ENCODE data around the gene GALNTL6.

GALNTL6 gene

DNA sequence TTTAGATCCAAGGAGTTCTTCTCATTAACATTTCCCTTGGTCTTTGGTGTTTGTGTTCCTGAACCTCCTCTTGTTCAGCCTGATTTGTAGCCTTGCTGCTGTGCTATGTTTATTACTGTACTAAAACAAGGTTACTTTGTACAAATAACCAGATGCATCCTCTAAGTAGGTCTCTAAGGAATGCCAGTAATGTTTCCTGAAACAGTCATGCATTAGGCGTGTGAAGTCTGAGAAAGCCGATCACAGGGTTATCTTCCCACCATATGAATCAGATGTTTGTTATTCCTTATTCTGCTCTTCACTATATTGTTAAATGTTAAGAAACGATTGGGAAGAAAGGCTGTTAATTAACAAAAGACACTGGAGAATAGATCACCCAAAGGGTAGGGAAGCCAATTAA is 66.9 kb downstream of the GALNTL6 start:
- DNase-seq (ENCODE audit: low read depth): peak; percentile 90

DNA sequence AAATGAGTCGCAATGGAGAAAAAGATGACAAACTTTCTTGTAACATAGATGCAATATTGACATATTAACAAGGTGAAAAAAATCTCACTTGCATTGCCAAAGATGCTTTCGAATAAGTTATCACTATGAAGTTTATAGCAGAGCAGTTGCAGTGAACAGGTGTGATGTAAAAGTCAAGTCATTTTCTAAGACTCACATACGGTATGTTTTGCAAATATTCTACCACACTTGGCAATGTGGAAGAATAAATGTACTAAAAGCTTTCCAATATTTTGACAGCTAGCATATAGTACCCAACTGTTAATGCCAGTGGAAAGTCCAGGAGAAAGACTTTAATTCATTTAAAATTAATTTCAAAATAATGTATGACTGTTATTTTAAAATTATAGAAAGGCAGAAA is 76.5 kb downstream of the GALNTL6 start:
- DNase-seq (ENCODE audit: low read depth): no peak

- DNase-seq (ENCODE audit: low read depth): peak; percentile 3
Measured at GRCh38 chr4:171891038-171891437, 77.8 kb downstream of the GALNTL6 start.

DNA sequence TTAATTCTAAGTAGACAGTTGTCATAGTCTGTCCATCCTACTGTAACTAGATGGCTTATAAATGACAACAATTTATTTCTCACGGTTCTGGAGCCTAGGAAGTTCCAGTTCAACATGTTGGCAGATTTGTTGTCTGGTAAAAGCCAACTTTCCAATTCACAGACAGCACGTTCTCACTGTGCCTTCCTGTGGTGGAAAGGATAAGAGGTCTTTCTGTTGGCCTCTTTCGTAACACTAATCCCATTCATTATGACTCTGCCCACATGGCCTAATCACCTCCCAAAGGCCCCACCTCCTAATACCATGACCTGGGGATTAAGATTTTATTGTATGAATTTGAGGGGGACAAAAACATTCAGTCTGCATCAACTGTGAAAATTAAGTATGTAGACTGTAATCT is 83.2 kb downstream of the GALNTL6 start:
- DNase-seq (ENCODE audit: low read depth): no peak

- DNase-seq (ENCODE audit: low read depth): no peak
Measured at GRCh38 chr4:171919314-171919713, 106.1 kb downstream of the GALNTL6 start.

GRCh38 chr4:171920901-171921300 is 107.7 kb downstream of the GALNTL6 start:
- no peak for DNase-seq (ENCODE audit: low read depth)

GRCh38 chr4:171924746-171925376 is 111.7 kb downstream of the GALNTL6 start:
- no peak for DNase-seq (ENCODE audit: low read depth)

GRCh38 chr4:171928336-171928735 is 115.1 kb downstream of the GALNTL6 start:
- DNase-seq (ENCODE audit: low read depth): peak; percentile 9

- DNase-seq (ENCODE audit: low read depth): no peak
Measured at GRCh38 chr4:171929477-171929876, 116.3 kb downstream of the GALNTL6 start.

DNA sequence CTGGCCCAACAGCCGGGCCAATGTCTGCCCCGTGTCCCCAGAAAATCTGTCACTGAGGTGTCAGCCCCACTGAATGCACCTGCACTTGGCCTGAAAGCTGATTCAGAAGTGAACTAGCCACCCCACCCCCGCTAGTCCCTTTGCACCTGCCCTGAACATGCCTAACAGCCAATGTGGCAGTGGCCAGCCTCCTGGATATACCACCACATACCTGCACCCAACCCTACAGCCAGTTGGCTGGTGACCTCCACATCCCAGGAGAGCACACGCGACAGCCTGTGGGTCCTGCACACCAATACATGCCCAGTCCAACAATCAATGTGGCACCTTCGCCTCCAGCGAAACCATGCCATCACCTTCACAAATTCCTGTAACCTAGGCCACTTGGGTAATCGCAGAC is 116.7 kb downstream of the GALNTL6 start:
- DNase-seq (ENCODE audit: low read depth): no peak

- no peak for DNase-seq (ENCODE audit: low read depth)
Measured at GRCh38 chr4:171932238-171932637, 119.0 kb downstream of the GALNTL6 start.

- no peak for DNase-seq (ENCODE audit: low read depth)
Measured at GRCh38 chr4:171940656-171941055, 127.5 kb downstream of the GALNTL6 start.

- DNase-seq (ENCODE audit: low read depth): no peak
Measured at GRCh38 chr4:171947400-171947799, 134.2 kb downstream of the GALNTL6 start.

DNA sequence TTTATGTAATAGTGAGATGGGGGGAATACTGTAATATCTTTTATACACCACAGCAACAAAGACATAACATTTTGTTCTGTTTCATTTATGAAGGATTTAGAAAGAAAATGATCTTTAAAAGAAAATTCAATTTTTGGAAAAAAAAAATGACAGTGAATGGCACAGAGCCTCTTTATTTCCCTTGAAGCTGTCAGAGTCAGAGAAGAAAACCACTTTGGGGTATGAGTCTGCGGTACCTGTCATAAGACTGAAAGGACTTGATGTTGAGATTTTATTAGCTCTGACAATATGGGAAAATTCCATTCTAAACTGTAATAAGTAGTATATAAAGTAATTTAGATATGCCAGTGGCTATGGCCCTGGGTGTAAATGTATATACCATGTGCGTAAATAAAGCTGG is 134.8 kb downstream of the GALNTL6 start:
- DNase-seq (ENCODE audit: low read depth): no peak

GRCh38 chr4:171954650-171955049 is 141.4 kb downstream of the GALNTL6 start:
- peak; percentile 26 for DNase-seq (ENCODE audit: low read depth)

DNA sequence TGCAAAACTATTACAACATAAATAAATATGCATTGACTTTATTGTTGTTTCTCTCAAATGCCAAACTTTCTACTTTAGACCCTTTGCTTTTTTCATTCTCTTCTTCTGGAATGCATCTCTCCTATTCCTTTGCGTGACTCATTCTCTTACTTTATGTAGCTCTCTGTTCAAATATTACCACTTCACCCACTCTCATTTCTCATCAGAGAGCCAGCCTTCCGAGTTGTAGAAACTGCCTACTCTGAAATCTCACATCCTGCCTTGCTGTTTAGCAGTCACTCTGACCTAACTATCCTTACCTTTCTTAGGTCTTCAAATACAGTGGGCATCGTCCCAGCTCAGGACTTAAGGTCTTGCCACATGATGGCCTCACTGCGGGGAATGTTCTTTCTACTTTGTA is 143.5 kb downstream of the GALNTL6 start:
- DNase-seq (ENCODE audit: low read depth): no peak

DNA sequence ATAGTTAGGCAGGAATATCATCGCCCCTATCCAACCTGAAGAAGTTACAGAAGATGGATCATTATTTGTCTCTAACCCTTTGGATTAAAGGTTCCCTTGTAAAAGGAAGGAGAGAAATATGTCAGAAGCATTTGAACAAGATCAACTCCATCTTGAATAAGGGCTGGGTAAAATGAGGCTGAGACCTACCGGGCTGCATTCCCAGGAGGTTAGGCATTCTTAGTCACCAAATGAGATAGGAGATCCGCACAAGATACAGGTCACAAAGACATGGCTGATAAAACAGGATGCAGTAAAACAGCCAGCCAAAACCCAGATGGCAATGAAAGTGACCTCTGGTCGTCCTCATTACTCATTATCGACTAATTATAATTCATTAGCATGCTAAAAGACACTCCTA is 148.9 kb downstream of the GALNTL6 start:
- DNase-seq (ENCODE audit: low read depth): no peak

DNA sequence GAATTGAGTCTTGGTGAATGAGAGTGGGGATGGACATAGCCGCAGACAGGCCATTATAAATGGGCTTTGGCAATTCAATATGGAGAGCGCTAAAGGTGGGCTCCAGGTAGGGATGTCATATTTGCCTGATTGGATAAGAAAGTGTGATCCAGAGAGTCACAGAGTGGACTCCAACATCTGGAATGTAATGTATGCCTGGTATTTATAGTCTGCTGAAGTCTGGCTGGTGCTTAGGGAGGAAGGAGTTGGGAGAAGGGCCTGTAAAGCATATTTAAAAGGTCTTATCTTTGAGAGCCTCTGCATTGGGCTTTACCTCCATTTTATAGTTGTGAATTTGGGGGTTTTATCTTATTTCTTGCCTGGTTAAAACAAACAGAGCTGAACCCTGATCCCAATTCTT is 153.2 kb downstream of the GALNTL6 start:
- no peak for DNase-seq (ENCODE audit: low read depth)

- DNase-seq (ENCODE audit: low read depth): no peak
Measured at GRCh38 chr4:171978216-171978615, 165.0 kb downstream of the GALNTL6 start.

GRCh38 chr4:171979461-171979860 is 166.3 kb downstream of the GALNTL6 start:
- DNase-seq (ENCODE audit: low read depth): no peak

DNA sequence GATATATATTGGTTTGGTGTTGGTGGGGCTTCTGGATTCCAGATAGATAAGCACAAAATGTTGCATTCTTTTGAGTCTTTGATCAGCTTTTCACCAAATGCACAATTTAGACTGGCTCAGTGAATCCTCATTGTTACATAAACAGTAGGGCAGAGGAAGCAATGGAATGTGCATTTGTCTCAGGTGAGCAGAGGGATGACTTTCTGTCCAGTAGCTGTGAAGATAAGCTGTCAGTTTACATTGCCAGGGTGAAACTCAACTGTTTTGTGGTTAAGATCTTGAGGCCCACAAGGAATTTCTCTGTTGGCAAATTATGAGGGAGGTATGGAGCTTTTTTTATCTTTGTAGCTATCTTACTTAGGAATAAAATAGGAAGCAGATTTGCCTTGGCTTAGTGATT is 168.0 kb downstream of the GALNTL6 start:
- no peak for DNase-seq (ENCODE audit: low read depth)

GRCh38 chr4:171983935-171984805 is 171.0 kb downstream of the GALNTL6 start:
- no peak for DNase-seq (ENCODE audit: low read depth)

DNA sequence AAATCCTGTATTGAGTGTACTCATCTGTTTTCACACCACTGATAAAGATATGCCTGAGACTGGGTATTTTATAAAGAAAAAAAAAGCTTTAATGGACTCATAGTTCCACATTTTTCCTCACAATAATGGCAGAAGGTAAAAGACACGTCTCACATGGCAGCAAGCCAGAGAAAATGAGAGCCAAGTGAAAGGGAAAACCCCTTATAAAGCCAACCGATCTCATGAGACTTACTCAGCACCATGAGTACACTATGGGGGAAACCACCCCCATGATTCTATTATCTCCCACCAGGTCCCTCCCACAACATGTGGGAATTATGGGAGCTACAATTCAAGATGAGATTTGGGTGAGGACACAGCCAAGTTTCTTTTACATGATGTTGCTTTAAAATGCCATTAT is 171.9 kb downstream of the GALNTL6 start:
- DNase-seq (ENCODE audit: low read depth): peak; percentile 14

DNA sequence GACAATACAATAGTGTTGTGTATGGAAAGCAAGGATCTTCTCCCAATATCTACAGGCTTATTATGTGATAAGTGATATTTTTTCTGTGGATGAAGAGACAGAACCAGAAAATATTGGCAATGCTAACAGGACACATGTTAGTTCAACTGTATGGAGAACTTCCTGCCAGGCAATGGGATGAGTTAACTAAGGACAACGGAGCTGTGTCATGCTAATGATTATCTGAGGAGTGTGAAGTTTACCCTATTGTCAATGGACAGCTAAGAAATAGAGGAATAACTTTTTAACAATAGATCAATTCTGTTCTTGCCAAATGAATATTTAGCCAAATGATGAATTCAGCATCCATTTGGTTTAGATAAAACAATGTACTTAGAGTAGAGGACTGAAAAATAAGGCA is 180.0 kb downstream of the GALNTL6 start:
- no peak for DNase-seq (ENCODE audit: low read depth)

All from ELR (cell line).